Mesenchymal stem cell (in vitro differentiated cells and primary cell): ENCODE data around the gene RRAS2.

ENCODE experiments used
- DNase-seq: peaks from one replicate; pipeline ENCODE4 v3.0.0-alpha.2; 2013
- H2AFZ ChIP-seq: one replicate; pipeline ENCODE4 v1.6.1; 2013; ENCODE audit warnings: low read depth, mild to moderate bottlenecking, control low read depth, inconsistent platforms, low read length, moderate library complexity
- H2AK5ac ChIP-seq: 2 replicates; pipeline ENCODE4 v1.6.1; 2013; ENCODE audit warnings: low read length, moderate library complexity, mild to moderate bottlenecking, inconsistent platforms; ENCODE audit not compliant: severe bottlenecking
- H2BK120ac ChIP-seq: one replicate; pipeline ENCODE4 v1.6.1; 2013; ENCODE audit warnings: low read depth, mild to moderate bottlenecking, inconsistent platforms, low read length, moderate library complexity
- H2BK12ac ChIP-seq, 2 experiments: one replicate each; pipeline ENCODE4 v1.6.1; 2013; ENCODE audit warnings: inconsistent platforms in 2 of 2, low read length in 2 of 2, mild to moderate bottlenecking in 2 of 2, moderate library complexity in 2 of 2, control low read depth in 1 of 2
- H2BK15ac ChIP-seq: one replicate; pipeline ENCODE4 v1.6.1; 2013; ENCODE audit warnings: mild to moderate bottlenecking, low read depth, inconsistent platforms; ENCODE audit not compliant: poor library complexity, severe bottlenecking
- H2BK5ac ChIP-seq: 2 replicates; pipeline ENCODE4 v1.6.1; 2013; ENCODE audit warnings: low read depth, mild to moderate bottlenecking, low read length, control low read depth, inconsistent platforms; ENCODE audit not compliant: poor library complexity, severe bottlenecking
- H3K14ac ChIP-seq, 2 experiments: one replicate each; pipeline ENCODE4 v1.6.1; 2013; ENCODE audit warnings: inconsistent platforms in 2 of 2, low read length in 2 of 2, control low read depth in 1 of 2, mild to moderate bottlenecking in 1 of 2, moderate library complexity in 1 of 2
- H3K18ac ChIP-seq, 2 experiments: one replicate each; pipeline ENCODE4 v1.6.1; 2013; ENCODE audit warnings: inconsistent platforms in 2 of 2, low read length in 2 of 2, control low read depth in 1 of 2, low read depth in 1 of 2, mild to moderate bottlenecking in 1 of 2
- H3K23ac ChIP-seq, 2 experiments: one replicate each; pipeline ENCODE4 v1.6.1; 2013; ENCODE audit warnings: inconsistent platforms in 2 of 2, low read length in 2 of 2, mild to moderate bottlenecking in 2 of 2, moderate library complexity in 2 of 2, control low read depth in 1 of 2
- H3K27ac ChIP-seq: 2 replicates; pipeline ENCODE4 v1.5.1; 2013; ENCODE audit warnings: mild to moderate bottlenecking, moderate library complexity, low read length, control low read depth, inconsistent platforms; ENCODE audit not compliant: poor library complexity, severe bottlenecking
- H3K27me3 ChIP-seq, 2 experiments: 2 replicates each; pipeline versions ENCODE4 v1.6.1 to v1.7.0; 2013; ENCODE audit warnings: low read length in 2 of 2, mild to moderate bottlenecking in 2 of 2, moderate library complexity in 2 of 2, control low read depth in 1 of 2, inconsistent platforms in 1 of 2; ENCODE audit not compliant: control insufficient read depth in 1 of 2, insufficient read depth in 1 of 2
- H3K36me3 ChIP-seq, 2 experiments: 2 replicates each; pipeline versions ENCODE4 v1.6.1 to v1.7.0; 2013; ENCODE audit warnings: low read length in 2 of 2, control low read depth in 1 of 2, inconsistent platforms in 1 of 2, low read depth in 1 of 2, mild to moderate bottlenecking in 1 of 2; ENCODE audit not compliant: insufficient read depth in 2 of 2, control insufficient read depth in 1 of 2
- H3K4ac ChIP-seq, 2 experiments: one replicate each; pipeline ENCODE4 v1.6.1; 2013; ENCODE audit warnings: inconsistent platforms in 2 of 2, low read length in 2 of 2, mild to moderate bottlenecking in 2 of 2, moderate library complexity in 2 of 2, control low read depth in 1 of 2, low read depth in 1 of 2
- H3K4me1 ChIP-seq: 2 replicates; pipeline ENCODE4 v1.6.1; 2013; ENCODE audit warnings: low read depth, low read length, control low read depth; ENCODE audit not compliant: control insufficient read depth, insufficient read depth
- H3K4me2 ChIP-seq: 2 replicates; pipeline ENCODE4 v1.6.1; 2013; ENCODE audit warnings: low read length, mild to moderate bottlenecking, inconsistent platforms; ENCODE audit not compliant: poor library complexity, severe bottlenecking
- H3K4me3 ChIP-seq, 2 experiments: 2 replicates each; pipeline versions ENCODE4 v1.5.1 to v1.7.0; 2013; ENCODE audit warnings: low read length in 2 of 2, mild to moderate bottlenecking in 2 of 2, control low read depth in 1 of 2, low read depth in 1 of 2; ENCODE audit not compliant: insufficient read depth in 1 of 2
- H3K79me1 ChIP-seq: replicated peaks from 2 replicates; pipeline ENCODE4 v1.6.1; 2013; ENCODE audit warnings: mild to moderate bottlenecking, control low read depth, low read length, inconsistent platforms; ENCODE audit not compliant: poor library complexity, severe bottlenecking
- H3K9ac ChIP-seq: 2 replicates; pipeline ENCODE4 v1.7.0; 2013; ENCODE audit warnings: mild to moderate bottlenecking, low read length, moderate library complexity
- H3K9me3 ChIP-seq: 2 replicates; pipeline ENCODE4 v1.7.0; 2013; ENCODE audit warnings: mild to moderate bottlenecking, low read length; ENCODE audit not compliant: control insufficient read depth
- H4K8ac ChIP-seq: one replicate; pipeline ENCODE4 v1.6.1; 2013; ENCODE audit warnings: inconsistent platforms, mild to moderate bottlenecking, low read length, moderate library complexity
- H4K91ac ChIP-seq: one replicate; pipeline ENCODE4 v1.6.1; 2013; ENCODE audit warnings: mild to moderate bottlenecking, low read length, inconsistent platforms
- WGBS: methylation state at CpG from one replicate; pipeline ENCODE4 v1.1.7; 2013; ENCODE audit warnings: mixed read lengths; 5-methylcytosine and 5-hydroxymethylcytosine counted together

The RRAS2 gene

DNA sequence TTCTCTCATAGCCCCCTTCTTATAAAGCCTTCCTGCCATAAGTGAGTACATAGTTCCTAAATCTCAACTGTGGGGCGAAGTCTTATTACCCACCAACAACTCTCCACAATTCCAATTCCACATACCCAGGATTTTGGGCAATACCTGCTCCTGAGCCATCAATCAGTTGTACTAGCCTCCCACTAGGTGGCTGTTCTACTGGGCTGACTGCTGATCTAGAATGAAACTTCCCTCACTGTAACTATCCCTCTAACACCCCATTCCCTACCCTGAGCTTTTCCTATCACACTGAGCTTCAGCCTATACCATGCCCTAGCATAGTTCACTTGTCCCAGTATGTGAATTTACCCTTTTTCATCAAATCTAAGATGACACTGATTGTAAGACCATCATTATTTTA lies 52.5 kb downstream of the RRAS2 start:
- H2BK120ac ChIP-seq = no peak overlapping the region
- DNase-seq = no peak
- no peaks in the 10 kb centered on the region for H3K36me3 ChIP-seq
- H3K18ac ChIP-seq = no peak overlapping the region
- no peak overlapping the region for H2AK5ac ChIP-seq
- H2BK15ac ChIP-seq = no peak overlapping the region
- no peaks in the 10 kb centered on the region for H3K9me3 ChIP-seq
- no peak overlapping the region for H4K8ac ChIP-seq
- H3K4me1 ChIP-seq = peaks cover 11% of the 10 kb centered on the region
- no peak overlapping the region for H3K4me3 ChIP-seq
- WGBS = 100% methylated on average over 1 of the region's 1 CpG
- no peak overlapping the region for H2AFZ ChIP-seq
- H3K27me3 ChIP-seq = no peaks in the 10 kb centered on the region
- H3K14ac ChIP-seq = peak overlapping the region in 1 of 2 experiments; percentile 36
- H3K23ac ChIP-seq = no peak overlapping the region
- no peak overlapping the region for H3K27ac ChIP-seq
- H2BK5ac ChIP-seq = no peak overlapping the region
- H2BK12ac ChIP-seq = no peak overlapping the region
- no peak overlapping the region for H4K91ac ChIP-seq
- no peak overlapping the region for H3K4me2 ChIP-seq
- H3K4ac ChIP-seq = no peak overlapping the region
- no peak overlapping the region for H3K9ac ChIP-seq
- H3K79me1 ChIP-seq = no peaks in the 10 kb centered on the region

DNA sequence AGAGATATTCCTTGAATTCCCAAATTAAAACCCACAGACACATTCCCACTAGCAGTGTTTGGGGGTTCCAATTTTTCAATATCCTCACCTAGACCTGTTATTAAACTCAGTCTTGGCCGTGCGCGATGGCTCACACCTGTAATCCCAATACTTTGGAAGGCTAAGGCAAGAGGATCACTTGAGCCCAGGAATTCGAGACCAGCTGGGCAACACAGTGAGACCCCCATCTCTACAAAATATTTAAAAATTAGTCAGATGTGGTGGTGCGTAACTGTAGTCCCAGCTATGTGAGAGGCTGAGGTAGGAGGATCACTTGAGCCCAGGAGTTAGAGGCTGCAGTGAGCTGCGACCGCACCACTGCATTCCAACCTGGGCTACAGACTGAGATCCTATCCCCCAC lies 53.3 kb downstream of the RRAS2 start:
- H3K27me3 ChIP-seq = no peaks in the 10 kb centered on the region
- no peak overlapping the region for H4K8ac ChIP-seq
- DNase-seq = no peak
- H3K18ac ChIP-seq = no peak overlapping the region
- H4K91ac ChIP-seq = no peak overlapping the region
- no peak overlapping the region for H2AK5ac ChIP-seq
- H2BK120ac ChIP-seq = no peak overlapping the region
- H2BK15ac ChIP-seq = no peak overlapping the region
- no peak overlapping the region for H3K9ac ChIP-seq
- H3K4ac ChIP-seq = no peak overlapping the region
- H2AFZ ChIP-seq = no peak overlapping the region
- H3K79me1 ChIP-seq = no peaks in the 10 kb centered on the region
- H3K4me2 ChIP-seq = no peak overlapping the region
- H3K4me3 ChIP-seq = no peak overlapping the region
- H3K36me3 ChIP-seq = no peaks in the 10 kb centered on the region
- no peak overlapping the region for H3K27ac ChIP-seq
- H3K14ac ChIP-seq = no peak overlapping the region
- 100% methylated on average over 6 of the region's 7 CpGs for WGBS
- no peaks in the 10 kb centered on the region for H3K9me3 ChIP-seq
- H3K4me1 ChIP-seq = peaks cover 6% of the 10 kb centered on the region
- no peak overlapping the region for H2BK12ac ChIP-seq
- H2BK5ac ChIP-seq = no peak overlapping the region
- H3K23ac ChIP-seq = no peak overlapping the region

DNA sequence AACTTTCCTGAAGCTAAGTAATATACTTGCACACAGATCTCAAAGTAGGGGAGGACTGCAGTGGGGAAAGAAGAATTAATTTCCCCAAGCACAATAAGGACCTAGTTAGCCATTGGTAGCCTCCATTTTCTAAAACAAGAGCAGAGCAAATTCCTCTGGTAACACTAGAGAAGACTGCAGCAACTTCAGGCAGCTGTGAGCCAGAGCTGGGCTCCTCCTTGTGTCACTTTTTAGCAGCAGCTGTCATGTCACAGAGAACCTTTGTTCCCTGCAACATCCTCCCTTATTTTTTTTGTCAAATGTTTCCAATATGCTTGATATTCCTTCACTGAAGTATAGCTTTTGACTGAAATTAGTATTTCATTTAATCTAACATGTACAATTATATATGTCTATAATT lies 54.4 kb downstream of the RRAS2 start:
- no peak overlapping the region for H3K4ac ChIP-seq
- H3K18ac ChIP-seq = no peak overlapping the region
- no peak overlapping the region for H3K4me2 ChIP-seq
- H3K9ac ChIP-seq = no peak overlapping the region
- H2BK12ac ChIP-seq = no peak overlapping the region
- H2BK5ac ChIP-seq = no peak overlapping the region
- no peak overlapping the region for H2BK120ac ChIP-seq
- no peaks in the 10 kb centered on the region for H3K9me3 ChIP-seq
- DNase-seq = no peak
- no peak overlapping the region for H3K23ac ChIP-seq
- no peak overlapping the region for H4K91ac ChIP-seq
- no peak overlapping the region for H3K4me3 ChIP-seq
- no peak overlapping the region for H2AFZ ChIP-seq
- H3K4me1 ChIP-seq = peaks cover 11% of the 10 kb centered on the region
- H3K27me3 ChIP-seq = no peaks in the 10 kb centered on the region
- H3K14ac ChIP-seq = no peak overlapping the region
- no peaks in the 10 kb centered on the region for H3K79me1 ChIP-seq
- no peak overlapping the region for H4K8ac ChIP-seq
- H2AK5ac ChIP-seq = no peak overlapping the region
- H2BK15ac ChIP-seq = no peak overlapping the region
- H3K36me3 ChIP-seq = no peaks in the 10 kb centered on the region
- no peak overlapping the region for H3K27ac ChIP-seq

DNA sequence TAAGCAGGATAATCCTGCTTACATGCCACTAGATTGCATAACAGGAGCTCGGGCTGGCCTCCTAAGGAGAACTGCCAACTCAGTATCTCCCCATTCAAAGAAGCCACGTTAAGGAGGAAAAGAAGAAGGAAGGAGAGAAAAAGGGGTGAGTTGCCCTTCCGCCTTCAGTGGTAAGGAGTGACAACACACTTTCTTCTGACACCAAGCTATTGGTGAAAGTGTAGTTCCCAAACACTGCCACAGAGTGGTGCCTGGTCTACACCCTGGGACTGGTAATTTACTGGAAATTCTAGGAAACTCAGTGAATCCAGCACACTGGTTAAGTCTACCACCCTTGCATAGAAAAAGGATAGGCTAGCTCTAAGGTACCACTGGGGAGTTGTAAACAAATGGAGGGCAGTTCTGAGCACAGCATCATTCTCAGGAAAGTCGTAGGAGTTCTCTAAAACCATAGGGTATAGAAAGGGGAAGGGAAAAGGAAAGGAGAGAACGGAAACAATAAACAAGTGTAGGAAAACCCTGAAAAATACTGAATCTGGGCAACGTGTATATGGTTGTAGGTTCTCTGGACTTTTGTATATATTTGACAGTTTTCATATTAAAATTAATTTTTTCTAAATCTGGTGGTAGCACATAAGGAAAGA lies 58.2 kb downstream of the RRAS2 start:
- Histone ChIP-seq H4K8ac (peak overlapping the region; percentile 19), H2BK12ac (no peak overlapping the region), H2AK5ac (no peak overlapping the region), H3K27ac (no peak overlapping the region), H3K4ac (no peak overlapping the region), H2AFZ (no peak overlapping the region), H3K4me3 (no peak overlapping the region), H3K23ac (no peak overlapping the region), H2BK15ac (no peak overlapping the region), H3K14ac (no peak overlapping the region), H3K79me1 (no peaks in the 10 kb centered on the region), H3K36me3 (no peaks in the 10 kb centered on the region), H3K9me3 (no peaks in the 10 kb centered on the region), H3K27me3 (no peaks in the 10 kb centered on the region), H2BK120ac (no peak overlapping the region), H2BK5ac (no peak overlapping the region), H3K18ac (no peak overlapping the region), H3K9ac (peak overlapping the region; percentile 66), H4K91ac (no peak overlapping the region), H3K4me1 (peaks cover 6% of the 10 kb centered on the region), H3K4me2 (no peak overlapping the region)
- 53% methylated on average over 2 of the region's 6 CpGs for WGBS
- DNase-seq = peak; percentile 82
